HFF-Myc (cell line): Measurements from ENCODE around the gene PRTFDC1.

Source experiments
- DNase-seq: peaks from one replicate; pipeline ENCODE4 v3.0.0-alpha.2; 2011; ENCODE audit warnings: low read depth; ENCODE audit errors: extremely low read depth
- H3K4me3 ChIP-seq: replicated peaks from 2 replicates; pipeline ENCODE4 v1.5.1; 2011; ENCODE audit warnings: low read depth, mild to moderate bottlenecking, control low read depth, low read length
- TF ChIP-seq, protein P1 (sequence below): IDR thresholded peaks from 2 replicates; pipeline ENCODE4 v1.5.1; 2012; ENCODE audit warnings: mild to moderate bottlenecking, low read depth, low read length, control low read depth; ENCODE audit errors: missing control alignments

PRTFDC1 gene

DNA sequence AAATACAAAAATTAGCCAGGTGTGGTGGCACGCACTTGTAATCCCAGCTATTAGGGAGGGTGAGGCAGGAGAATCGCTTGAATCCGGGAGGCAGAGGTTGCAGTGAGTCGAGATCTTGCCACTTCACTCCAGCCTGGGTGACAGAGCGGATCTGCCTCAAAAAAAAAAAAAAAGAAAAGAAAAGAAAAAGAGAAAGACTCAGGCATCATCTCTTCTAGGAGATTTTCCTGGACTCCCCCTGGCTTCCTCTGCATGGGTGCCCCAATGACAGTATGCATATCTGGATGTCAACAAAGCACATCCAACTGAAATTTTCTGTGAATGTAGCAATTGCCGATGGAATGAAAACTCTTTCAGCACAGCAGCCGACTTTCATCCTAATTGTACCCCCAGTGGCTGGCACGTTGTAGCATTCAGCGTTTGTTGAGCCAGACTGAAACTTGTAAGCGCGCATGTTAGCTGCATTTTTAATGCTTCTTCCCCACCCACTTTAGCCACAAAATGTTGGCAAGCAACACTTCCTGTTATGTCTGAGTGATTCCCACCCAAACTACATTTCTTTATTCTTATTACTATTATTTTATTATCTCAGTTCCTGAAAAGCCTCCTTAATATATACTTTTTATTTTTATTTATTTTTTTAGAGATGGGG, 70.2 kb downstream of the PRTFDC1 start:
- TF ChIP-seq, protein P1, sequence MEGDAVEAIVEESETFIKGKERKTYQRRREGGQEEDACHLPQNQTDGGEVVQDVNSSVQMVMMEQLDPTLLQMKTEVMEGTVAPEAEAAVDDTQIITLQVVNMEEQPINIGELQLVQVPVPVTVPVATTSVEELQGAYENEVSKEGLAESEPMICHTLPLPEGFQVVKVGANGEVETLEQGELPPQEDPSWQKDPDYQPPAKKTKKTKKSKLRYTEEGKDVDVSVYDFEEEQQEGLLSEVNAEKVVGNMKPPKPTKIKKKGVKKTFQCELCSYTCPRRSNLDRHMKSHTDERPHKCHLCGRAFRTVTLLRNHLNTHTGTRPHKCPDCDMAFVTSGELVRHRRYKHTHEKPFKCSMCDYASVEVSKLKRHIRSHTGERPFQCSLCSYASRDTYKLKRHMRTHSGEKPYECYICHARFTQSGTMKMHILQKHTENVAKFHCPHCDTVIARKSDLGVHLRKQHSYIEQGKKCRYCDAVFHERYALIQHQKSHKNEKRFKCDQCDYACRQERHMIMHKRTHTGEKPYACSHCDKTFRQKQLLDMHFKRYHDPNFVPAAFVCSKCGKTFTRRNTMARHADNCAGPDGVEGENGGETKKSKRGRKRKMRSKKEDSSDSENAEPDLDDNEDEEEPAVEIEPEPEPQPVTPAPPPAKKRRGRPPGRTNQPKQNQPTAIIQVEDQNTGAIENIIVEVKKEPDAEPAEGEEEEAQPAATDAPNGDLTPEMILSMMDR = no peak
- H3K4me3 ChIP-seq = no peak overlapping the region
- no peak for DNase-seq

DNA sequence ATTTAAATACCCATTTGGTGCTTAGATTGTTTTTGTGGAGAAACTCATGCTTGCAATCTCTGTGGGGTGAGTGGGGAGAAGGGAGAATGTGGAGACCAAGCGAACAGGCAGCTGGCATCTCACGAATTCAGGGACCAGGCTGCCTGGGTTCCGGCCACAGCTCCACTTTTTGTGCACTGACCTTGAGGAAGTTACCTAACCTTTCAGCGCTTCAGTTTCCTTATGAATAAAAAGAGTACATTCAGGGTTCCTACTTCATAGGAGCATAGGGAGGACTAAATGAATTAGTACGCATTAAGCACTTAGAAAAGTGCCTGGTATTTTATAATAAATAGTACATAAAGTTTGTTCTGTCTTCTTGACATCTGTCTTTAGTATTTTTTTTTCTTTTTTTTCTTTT, 72.5 kb downstream of the PRTFDC1 start:
- TF ChIP-seq, protein P1 = no peak
- no peak for DNase-seq
- no peak overlapping the region for H3K4me3 ChIP-seq

DNA sequence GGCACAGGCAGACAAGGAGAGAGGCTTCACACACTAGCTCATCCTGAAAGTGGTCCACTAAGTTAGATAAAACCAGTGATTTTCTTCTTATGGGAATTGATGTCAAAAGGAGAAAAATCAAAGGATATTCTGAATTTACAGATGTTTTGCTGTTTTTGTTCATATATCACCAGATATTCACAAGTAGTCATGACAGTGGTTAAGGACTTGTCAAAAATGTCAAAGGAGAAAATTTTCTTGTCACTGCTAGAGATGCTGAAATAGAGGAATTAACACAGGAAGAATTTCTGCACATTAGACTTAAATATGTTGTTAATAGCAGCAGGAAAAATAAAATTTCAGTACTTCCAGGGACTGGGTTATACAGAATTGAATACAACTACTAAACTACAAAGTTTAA, 78.3 kb downstream of the PRTFDC1 start:
- DNase-seq = no peak
- TF ChIP-seq, protein P1 = no peak
- H3K4me3 ChIP-seq = no peak overlapping the region

DNA sequence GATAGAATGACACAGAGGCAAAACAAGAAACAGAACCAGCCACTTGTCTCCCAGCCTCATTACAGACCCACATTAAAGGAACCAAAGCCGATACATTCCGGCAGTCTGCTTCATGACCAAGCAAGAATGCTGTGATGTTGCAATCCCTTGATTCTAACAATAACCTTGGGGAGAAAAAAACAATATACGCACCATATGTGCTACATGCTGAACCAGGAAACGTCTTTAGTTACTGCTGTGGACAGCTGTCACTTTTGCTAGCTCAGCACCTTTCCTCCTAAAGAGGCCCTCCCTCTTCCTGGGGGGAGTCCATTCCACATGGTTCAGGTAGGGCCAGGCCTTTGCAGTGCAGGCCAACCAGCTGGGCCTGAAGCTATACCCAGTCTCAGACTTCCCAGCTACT, 79.1 kb downstream of the PRTFDC1 start:
- TF ChIP-seq, protein P1 = no peak
- DNase-seq = peak; percentile 81
- H3K4me3 ChIP-seq = no peak overlapping the region

DNA sequence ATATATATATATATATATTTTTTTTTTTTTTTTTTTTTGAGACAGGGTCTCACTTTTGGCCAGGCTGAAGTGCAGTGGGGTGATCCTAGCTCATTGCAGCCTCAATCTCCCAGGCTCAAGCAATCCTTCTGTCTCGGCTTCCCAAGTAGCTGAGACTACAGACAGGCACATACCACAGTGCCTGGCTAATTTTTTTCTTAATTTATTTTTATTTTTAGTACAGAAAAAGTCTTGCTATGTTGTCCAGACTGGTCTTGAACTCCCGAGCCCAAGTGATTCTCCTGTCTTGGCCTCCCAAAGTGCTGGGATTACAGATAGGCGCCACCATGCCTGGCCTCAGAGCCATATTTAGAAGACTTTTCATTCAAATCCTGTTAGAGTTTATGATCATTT, 79.6 kb downstream of the PRTFDC1 start:
- TF ChIP-seq, protein P1 = no peak
- H3K4me3 ChIP-seq = no peak overlapping the region
- no peak for DNase-seq

DNA sequence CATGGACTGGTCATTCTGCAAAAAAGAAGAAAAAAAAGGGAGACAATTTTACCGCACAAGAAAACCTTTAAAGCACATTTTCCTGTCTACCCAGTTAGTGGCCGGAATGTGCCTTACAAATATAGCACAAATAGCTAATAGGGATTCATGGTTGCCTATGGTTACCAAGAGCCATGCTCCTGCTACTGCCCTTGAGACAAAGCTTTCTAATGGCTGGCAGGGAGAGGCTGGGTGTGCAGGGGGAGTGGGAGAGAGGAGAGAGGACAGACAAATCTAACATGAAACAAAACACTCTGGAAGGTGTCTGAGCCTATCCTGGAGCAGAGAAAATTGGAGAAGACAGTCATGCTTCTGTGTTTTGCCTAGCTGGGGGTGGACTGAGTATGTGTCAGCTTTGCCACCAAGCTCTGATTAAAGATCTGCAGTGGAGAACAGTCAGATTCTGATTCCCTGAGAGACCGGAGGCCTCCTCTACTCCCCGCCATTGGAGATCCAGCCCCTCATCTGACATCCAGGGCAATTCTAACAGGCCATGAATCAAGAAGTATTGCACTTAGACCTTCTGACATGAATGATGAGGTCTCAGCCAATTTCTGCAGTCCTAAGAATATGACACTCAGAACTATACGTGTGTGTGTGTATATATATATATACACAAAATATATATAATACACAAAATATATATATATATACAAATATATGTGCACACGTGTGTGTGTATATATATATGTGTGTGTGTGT, 80.2 kb downstream of the PRTFDC1 start:
- H3K4me3 ChIP-seq = no peak overlapping the region
- TF ChIP-seq, protein P1 = no peak
- no peak for DNase-seq
